Right renal pelvis (tissue), 4 donors: ENCODE results near the gene RAMP1. TPM values are rescaled to one million over a fixed set of nuclear protein-coding genes. Genes with fewer than 3 reads are reported as not detected.
"Not testable (repeated sequence)": the region's sequence is repeated elsewhere in the genome, so short reads cannot be mapped to it uniquely, and the experiment has no call there.

Experiments used
- DNase-seq, 4 donors: peaks; one replicate each; pipeline ENCODE4 v3.0.0-alpha.2; 2013; ENCODE audit warnings: low read depth in 4 of 4, low spot score in 3 of 4, missing footprints in 1 of 4
- polyA plus RNA-seq, 4 donors: library from polyadenylated mRNA; unstranded; fragments of 120-200 nt; gene quantifications; one replicate each; pipeline ENCODE4 v1.2.1, GENCODE V29; 2013; ENCODE audit not compliant: insufficient read length in 4 of 4

Gene RAMP1
- polyA plus RNA-seq, 4 donors, result 3.1 to 11.2 (median 5.1) TPM

- no peak for DNase-seq
Measured at GRCh38 chr2:237863102-237863511, 3.7 kb downstream of the RAMP1 start.

GRCh38 chr2:237863689-237864443 is 4.4 kb downstream of the RAMP1 start:
- no peak for DNase-seq

DNA sequence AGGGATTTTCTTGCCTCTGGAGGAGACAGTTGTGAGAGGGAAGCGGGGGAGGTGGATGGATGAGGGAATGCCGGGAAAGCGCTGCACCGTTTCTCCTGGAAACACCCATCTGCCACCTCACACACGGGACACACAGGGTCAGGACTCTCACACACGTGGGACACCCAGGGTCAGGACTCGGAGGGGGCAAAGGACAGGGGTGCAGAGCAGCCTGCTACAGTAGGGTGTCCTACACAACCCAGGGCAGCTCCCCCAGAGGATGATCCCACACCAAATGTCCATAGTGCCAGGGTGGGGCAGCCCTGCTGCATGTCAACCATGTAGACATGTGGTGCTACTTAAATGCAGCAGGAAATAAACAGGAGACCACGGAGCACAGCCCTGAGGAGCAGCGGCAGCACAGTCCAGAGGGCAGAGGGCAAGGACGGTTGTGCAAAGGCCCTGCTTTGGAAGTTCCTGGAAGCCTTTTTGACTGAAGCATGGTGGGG is 5.1 kb downstream of the RAMP1 start:
- DNase-seq, result no peak

DNA sequence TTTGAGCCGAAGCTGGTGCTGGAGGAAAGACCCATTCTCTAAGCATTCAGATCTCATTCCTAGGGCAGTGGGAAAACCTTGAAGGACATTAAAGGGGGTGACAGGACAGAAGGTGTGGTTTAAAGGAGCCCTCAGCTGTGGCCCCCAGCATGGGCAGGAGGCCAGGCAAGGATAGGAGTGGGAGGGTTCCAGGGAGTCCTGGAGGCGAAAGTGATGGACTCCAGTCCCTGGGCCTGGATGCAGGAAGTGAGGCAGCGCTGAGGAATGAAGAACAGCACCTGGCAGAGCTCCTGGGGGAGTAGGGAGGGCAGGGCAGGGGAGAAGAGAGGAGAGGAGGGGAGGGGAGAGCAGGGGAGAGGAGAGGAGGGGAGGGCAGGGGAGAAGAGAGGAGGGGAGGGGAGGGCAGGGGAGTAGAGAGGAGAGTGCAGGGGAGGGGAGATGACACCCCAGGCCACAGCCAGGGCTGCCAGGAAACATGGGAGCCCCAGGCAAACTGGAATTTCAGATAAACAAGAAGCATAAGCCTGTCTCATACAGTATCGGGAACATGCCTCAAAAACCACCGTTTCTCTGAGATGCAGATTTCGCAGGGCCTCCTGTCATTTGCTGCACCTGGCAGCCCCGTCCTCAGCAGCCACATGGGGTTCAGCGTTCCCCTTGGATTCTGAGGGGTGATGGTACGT is 5.7 kb downstream of the RAMP1 start:
- no peak for DNase-seq

- no peak for DNase-seq
Measured at GRCh38 chr2:237865623-237866041, 6.2 kb downstream of the RAMP1 start.

DNA sequence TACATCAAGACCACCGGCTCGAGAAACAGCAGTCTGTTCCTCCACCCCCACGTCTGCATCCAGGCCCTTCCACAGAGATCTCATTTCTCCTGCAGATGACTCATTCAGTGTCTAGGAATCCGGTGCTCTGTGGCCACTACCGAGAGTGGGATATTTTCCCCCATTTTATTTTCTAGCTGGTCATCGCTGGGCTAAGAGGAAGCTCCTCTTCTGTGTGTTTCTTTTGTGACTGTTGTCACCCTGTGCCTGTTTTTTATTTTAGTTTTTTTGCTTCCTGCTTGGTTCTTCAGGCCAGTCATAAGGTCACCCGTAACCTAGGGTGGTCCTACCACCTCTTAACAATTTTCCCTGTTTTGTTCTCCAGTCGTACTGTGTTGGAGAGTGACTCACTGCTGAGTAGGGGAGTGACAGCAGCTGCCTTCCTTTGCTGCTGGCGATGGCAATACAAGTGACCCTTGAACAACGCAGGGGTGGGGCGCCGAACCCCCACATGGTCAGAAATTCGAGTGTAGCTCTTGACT is 6.7 kb downstream of the RAMP1 start:
- DNase-seq, result no peak

- no peak for DNase-seq
Measured at GRCh38 chr2:237867465-237867864, 8.0 kb downstream of the RAMP1 start.

DNA sequence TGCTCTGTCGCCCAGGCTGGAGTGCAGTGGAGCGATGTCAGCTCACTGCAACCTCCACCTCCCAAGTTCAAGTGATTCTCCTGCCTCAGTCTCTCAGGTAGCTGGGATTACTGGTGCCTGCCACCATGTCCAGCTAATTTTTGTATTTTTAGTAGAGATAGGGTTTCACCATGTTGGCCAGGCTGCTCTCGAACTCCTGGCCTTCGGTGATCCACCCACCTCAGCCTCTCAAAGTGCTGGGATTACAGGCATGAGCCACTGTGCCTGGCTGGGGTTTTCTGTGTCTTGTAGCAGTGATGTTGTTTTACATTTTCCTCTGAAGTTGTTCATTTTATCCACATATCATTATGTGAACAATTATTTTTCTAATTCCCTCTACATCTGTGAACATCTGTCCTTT is 8.7 kb downstream of the RAMP1 start:
- not testable (repeated sequence) for DNase-seq

DNA sequence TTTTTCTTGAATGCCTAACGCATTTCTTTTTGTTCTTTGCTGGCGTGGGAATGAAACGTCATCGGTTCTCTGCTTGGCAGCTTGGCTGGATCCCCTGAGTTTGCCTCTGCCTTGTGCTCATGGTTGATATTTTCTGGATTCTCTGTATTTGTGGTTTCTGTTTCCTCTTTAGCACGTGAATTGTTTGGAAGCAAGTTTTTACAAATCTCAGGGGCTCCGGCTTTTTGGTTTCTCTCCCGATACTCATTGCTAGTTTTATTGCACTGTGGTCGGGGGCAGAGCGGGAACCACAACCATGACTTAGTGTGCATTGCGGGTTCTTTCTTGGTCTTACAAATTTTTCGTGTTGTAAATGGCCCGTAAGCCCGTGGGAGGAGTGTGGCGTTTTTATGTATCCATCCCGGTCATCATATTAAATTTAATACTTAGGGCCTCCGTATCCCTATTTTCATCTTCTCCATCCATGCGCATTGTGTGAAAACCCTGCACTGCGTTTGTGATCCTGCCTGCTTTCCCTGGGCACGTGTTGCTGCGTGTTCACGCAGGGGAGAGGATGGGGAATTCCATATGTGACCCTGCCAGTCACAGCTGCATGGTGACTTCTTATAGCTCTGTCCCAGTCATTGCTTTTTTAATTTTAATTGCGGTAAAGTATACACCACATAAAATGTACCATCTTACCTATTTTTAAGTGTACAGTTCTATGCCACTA is 9.4 kb downstream of the RAMP1 start:
- no peak for DNase-seq

DNA sequence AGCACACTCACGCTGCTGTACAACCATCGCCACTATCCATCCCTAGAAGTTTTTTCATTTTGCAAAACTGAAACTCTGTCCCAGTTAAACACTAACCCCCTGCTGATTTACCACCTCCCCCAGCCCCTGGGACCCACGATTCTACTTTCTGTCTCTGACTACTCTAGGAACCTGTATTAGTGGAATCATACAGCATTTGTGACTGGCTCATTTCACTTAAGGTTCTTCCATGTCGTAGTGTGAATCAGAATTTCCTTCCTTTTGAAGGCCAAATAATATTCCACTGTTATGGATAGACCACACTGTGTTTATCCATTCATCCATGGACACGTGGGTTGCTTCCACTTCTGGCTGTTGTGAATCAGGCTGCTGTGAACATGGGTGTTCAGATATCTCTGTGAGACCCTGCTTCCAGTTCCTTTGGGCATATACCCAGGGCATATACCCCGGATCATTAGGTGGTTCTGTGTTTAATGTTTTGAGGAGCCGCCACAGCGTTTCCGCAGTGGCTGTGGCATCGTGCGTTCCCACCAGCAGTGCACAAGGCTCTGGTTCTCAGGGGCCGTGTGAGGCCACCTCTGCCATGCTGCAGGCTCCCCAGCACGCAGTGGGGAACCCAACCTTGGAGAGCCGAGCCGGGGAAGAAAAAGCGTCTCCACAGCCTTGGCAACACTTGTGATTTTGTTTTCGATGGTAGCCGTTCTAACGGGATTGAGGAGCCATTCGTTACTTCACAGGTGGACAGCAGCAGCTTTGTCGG is 10.1 kb downstream of the RAMP1 start:
- no peak for DNase-seq

DNA sequence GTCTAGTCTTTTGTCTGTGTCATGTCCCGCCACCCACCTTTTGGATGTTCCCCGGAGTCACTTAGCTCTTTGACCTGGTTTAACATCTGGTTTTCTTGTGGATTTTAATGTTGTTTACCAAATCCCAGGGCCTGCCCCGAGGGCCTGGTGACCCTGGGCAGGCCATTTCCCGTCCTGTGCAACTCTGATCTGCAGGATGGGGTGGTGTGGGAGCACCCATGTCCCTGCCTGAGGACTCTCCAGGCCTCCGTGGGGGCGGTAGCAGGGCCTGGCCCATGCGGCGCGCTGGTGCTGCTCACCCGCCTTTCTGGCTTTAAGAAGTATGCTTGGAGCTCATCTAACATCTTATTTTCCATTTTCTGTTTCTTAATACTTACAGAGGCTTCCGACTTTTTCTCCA is 10.7 kb downstream of the RAMP1 start:
- DNase-seq, result no peak

GRCh38 chr2:237870754-237871651 is 11.6 kb downstream of the RAMP1 start:
- no peak for DNase-seq

DNA sequence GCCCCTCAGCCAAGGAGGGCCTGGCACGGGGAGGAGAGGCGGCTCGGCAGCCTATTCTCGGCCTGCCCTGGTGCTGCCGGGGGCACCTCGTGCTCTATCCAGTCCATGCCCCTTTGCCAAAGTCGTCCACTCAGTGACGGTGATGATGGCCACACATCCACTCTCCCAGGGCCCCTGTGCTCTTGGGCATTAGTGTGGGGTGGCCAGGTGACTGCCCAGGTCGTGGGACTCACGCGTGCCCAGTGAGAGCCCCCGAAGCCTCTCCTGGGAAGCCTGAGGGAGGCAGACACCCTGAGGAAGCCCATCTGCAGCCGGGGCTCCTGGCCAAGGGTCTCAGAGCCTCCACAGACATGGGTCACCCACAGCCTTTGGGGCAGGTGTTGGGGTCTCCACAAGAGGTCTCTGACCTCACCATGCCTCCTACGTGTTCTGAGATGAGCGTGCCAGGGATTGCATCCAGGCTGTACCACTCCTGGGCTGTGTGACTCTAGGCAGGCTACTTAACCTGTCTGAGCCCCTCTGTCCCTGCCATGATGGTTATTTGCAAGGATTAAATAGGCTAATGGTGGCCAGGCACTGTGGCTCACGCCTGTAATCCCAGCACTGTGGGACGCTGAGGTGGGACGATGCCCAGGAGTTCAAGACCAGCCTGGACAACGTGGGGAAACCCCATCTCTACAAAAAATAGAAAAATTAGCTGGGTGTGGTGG is 12.9 kb downstream of the RAMP1 start:
- DNase-seq, result no peak

DNA sequence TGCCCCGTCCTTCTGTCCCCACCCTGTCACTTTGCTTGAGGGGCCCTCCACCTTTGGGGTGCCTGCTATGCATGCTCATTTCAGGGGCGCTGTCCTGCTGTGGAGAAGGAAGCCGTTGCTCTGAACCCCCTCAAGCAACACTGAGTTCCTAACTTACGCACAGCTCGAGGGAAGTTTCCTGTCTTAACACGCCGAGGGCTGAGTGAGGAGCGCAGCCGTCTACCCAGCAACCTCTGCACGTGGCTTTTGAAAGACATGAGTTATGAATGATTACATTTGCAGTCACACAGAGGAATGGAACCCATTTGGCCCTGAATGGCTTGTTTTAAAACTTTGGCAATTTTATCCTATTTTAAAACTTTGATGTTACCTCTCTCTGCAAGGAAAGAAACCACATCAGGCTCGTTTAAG is 14.0 kb downstream of the RAMP1 start:
- no peak for DNase-seq

GRCh38 chr2:237873897-237874551 is 14.6 kb downstream of the RAMP1 start:
- no peak for DNase-seq

GRCh38 chr2:237874585-237875161 is 15.2 kb downstream of the RAMP1 start:
- no peak for DNase-seq

- no peak for DNase-seq
Measured at GRCh38 chr2:237875256-237876060, 16.0 kb downstream of the RAMP1 start.
